Body of pancreas (tissue), 4 donors: ENCODE data around the gene RPS3A.

Experiments
- CTCF ChIP-seq, 7 experiments: fragments of 450-650 bp in 4 of 7; fragments of 200-600 bp in 3 of 7; sonication (generic) in 3 of 7; IDR thresholded peaks; one replicate each; pipeline ENCODE4 v1.5.1; 2016 to 2019; ENCODE audit warnings: antibody characterized with exemption in 7 of 7
- POLR2A ChIP-seq, 3 donors: fragments of 450-650 bp; IDR thresholded peaks; one replicate each; pipeline ENCODE4 v1.6.1; 2016; ENCODE audit warnings: antibody characterized with exemption in 3 of 3, mild to moderate bottlenecking in 2 of 3

GRCh38 chr4:151095142-151095541 is 4.3 kb upstream of the RPS3A start:
- no peak for TF ChIP-seq POLR2A (IDR thresholded peaks at IDR 0.05)
- TF ChIP-seq CTCF (IDR thresholded peaks at IDR 0.05): no peak
